Measurements from ENCODE around the gene TNFAIP8L3.

DNA sequence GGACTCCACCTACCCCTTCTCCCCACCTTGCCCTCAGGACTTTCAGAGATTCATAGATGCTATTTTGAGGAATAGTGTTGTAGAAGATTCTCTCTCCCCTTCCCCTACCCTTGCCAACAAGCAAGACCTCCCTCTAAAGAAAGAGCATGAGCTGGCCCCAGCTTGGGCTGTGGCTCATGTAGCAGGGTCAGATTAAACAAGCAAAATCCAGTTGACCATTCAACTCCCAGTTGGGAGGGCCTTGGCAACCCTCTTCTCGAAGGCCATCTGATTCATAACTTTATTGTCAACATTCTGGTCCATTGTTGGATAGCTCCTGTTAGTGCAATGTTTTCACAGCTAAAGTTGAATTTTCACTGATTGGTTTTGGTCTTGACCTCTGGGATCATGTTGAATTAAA is 41.1 kb downstream of the TNFAIP8L3 start:
- TF ChIP-seq, protein P1, sequence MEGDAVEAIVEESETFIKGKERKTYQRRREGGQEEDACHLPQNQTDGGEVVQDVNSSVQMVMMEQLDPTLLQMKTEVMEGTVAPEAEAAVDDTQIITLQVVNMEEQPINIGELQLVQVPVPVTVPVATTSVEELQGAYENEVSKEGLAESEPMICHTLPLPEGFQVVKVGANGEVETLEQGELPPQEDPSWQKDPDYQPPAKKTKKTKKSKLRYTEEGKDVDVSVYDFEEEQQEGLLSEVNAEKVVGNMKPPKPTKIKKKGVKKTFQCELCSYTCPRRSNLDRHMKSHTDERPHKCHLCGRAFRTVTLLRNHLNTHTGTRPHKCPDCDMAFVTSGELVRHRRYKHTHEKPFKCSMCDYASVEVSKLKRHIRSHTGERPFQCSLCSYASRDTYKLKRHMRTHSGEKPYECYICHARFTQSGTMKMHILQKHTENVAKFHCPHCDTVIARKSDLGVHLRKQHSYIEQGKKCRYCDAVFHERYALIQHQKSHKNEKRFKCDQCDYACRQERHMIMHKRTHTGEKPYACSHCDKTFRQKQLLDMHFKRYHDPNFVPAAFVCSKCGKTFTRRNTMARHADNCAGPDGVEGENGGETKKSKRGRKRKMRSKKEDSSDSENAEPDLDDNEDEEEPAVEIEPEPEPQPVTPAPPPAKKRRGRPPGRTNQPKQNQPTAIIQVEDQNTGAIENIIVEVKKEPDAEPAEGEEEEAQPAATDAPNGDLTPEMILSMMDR (conservative IDR thresholded peaks at IDR 0.05): no peak
- TF ChIP-seq EZH2 (IDR thresholded peaks at IDR 0.05; ENCODE audit: low read depth): no peak
